NOMO-1 (cell line): ENCODE measurements around the gene AMER3.

ENCODE experiments used
- DNase-seq, 2 experiments: peaks; one replicate each; lab custom pipeline; 2025; ENCODE audit not compliant: unreplicated experiment in 2 of 2; lab: John Stamatoyannopoulos, UW

Gene AMER3

DNA sequence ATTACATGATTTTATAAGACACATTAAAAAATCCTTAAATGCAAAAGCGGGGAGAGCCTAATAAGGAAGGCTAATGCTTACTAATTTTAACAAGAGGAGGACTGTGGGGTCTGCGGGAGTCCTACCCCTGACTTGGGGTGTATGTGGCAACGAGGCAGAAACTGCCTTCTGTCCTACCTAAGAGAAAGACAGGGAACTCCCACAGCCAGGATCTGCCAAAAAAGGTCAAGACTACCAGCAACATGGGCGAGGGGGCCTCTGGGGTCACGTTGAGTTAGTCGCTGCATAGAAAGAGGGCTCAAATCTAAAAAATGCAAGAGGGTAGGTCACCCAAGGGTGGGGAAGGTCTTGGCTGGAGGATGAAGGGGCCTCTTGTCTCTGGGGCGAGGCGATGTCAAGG lies 529 bp upstream of the AMER3 start:
- DNase-seq = no peak

- no peak for DNase-seq
Observed at GRCh38 chr2:130756053-130756873, 923 bp downstream of the AMER3 start.

GRCh38 chr2:130756874-130757668 lies 1.7 kb downstream of the AMER3 start:
- no peak for DNase-seq

- DNase-seq = no peak
Observed at GRCh38 chr2:130759906-130760753, 4.8 kb downstream of the AMER3 start.

DNA sequence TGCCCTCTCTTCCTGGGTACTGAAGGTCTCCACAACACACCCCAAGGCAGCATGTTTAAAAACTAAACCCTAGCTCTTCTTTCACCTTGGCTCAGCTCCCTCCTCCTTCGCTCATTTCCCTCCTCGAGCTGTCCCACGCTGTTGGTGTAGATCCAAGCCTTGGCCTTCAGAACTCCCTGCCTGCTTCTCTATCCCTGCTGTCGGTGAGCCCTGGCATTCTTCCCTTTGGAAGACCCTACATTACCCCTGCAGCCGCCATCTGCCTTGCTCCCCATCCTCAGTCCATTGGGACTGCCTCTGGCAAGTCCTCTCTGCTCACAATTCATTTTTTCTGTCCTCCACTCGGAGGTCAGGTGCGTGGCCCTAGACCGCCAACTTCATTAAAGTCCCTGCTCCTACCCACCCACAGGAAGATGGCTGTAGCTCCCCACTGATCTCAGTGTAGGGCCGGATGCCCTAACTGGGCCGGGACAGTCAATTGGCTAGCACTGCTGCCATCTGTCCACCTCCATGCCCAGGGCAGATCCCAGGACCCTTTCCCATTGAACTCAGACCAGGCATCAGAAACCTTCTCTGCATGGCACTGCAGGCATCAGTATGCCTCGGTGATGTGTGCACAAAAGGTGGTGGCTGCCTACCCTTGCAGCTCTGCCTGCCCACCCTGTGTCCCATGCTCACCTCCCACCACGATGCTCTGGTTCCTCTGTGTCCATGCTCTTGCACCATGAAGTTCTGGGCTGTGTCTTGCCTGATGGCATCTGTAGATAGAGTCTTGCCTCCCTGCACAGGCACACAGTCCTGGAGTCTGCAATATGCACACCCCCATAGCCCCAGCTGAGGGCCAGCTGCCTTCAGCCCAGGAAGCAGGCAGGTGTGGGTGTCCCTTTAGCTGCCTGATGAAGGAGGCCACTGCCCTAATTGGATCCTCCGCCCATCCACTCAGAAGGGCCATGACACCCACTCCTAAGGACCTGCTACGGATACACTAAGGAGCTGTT lies 5.7 kb downstream of the AMER3 start:
- no peak for DNase-seq

DNA sequence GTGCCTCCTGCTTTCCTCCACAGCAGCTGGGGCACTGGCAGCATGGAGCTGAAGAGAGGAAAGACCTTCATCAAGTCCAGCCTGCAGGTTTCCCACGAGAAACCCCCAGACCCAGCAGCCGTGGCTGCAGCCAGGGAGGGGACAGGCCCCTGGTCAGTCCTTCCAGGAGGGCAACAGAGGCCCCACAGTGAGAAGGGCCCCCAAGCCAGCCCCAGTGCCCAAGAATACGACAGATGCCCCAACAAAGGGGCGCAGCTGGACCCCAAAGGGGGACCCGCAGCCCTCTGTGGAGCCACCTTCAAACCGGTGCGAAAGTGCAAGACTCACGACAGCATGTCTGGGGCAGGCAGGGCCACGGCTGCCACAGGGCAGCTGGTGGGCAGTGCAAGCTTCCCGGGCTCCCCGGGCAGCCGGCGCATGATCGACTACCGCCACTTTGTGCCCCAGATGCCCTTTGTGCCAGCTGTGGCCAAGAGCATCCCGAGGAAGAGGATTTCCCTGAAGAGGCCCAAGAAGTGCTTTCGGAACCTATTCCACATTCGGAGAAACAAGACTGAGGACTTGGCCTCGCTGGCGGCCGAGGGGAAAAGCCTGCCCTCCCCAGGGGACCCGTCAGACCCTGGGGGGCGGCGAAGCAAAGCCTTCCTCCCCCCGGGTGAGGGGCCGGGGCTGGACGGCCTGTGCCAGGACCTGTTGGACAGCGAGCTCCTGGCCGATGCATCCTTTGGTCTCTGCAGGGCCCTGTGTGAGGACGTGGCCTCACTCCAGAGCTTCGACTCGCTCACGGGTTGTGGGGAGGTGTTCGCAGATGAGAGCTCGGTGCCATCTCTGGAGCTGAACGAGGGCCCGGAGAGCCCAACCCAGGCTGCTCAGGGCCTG lies 6.9 kb downstream of the AMER3 start:
- DNase-seq = no peak

DNA sequence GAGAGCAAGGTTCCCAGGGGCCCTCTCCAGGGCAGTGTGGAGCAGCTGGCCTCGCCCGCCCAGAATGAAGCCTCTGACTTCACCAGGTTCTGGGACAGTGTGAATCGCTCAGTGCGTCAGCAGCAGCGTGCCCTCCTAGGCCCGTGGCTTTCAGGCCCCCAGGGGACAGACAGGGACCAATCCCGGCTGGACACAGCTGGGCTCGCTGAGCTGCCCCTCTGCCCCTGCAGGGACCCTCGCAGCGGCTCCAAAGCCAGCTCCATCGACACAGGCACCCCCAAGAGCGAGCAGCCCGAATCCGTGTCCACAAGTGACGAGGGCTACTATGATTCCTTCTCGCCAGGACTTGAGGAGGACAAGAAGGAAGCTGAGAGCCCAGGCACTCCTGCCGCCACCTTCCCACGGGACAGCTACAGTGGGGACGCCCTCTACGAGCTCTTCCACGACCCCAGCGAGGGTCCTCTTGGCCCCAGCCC lies 7.6 kb downstream of the AMER3 start:
- no peak for DNase-seq

GRCh38 chr2:130763405-130763804 lies 8.1 kb downstream of the AMER3 start:
- no peak for DNase-seq

DNA sequence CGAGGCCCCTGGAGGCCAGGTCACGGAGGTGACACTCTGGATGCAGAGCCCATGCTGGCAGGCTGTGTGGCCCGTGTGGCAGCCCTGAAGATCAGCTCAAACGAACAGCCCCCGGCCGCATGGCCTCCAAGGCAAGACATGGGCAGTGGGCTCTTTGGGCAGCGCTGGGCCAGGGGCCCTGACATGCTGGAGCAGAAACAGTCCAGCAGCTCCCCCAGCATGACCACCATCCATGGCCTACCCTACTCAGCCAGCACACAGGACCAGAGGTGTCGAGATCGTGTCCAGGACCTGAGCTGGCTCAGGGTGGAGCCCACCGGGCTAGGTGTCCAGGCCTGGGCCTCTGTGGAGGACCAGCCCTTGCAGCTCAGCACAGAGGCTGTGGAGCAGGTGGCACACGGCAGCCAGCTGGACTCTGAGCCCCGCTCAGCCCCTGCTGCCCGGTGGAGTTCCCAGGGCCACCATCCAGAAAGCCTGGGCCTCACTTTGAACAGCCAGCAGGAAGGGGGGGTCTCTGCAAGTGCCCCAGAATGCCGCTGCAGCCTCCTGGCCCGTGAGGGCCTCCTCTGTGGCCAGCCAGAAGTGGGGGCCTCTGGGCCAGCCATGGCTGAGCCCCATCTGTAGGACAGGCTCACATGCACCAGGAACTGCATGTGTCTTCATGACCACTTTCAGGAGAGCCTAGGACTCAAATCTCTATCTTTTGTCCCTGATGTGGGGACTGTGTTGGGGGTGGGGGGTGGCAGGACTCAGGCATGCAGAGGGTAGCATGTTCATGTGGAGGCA lies 8.9 kb downstream of the AMER3 start:
- no peak for DNase-seq

- no peak for DNase-seq
Observed at GRCh38 chr2:130764821-130765115, 9.4 kb downstream of the AMER3 start.

- DNase-seq = no peak
Observed at GRCh38 chr2:130765464-130765863, 10.1 kb downstream of the AMER3 start.

DNA sequence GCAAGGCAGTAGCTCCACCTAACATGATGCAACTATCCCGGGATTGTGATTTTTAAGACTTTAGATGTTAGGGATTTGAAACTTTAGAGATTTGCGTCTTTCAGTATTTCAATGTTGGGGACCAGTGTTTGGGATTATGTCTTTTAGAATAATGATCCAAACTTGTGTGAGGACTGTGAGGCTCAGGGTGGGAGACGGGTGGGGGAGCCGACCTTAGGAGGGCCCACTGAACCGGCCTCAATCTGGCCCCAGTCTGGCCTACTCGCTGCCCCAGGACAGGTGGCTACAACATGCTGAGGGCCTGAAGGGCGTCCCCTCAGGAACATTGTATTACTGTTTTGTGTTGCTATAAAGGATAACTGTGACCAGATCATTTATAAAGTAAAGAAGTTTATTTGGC lies 10.7 kb downstream of the AMER3 start:
- DNase-seq = no peak

DNA sequence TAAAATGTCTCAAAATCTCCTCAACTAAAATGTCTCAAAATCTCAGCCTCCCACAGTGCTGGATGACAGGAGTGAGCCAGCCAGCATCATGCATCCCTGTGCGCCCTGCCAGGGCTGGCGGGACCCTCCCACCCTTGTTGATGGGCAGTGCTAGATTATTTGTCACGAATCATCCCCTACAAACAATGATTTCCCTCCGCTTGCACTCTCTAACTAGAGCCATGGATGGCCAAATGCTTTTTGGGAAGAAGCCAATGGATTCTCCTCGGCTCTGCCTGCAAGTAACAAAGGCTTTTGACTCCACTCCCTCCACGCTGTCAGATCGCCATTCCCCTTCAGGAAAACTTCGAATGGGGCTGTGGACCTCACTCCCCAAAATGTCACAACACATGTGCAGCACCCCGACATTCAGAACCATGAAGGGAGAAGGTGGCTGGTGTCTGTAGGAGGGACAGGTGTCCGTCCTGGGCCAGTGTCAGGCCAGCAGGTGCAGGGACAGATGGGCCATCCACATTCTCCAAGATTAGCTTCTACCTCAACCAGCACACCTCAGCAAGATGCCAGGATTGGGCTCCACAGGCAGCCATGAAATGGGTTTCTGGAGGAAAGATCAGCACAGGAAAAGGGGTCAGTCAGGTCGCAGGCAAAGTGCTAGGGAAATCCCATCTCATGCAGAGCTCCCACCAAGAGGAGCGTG lies 11.5 kb downstream of the AMER3 start:
- DNase-seq = no peak

DNA sequence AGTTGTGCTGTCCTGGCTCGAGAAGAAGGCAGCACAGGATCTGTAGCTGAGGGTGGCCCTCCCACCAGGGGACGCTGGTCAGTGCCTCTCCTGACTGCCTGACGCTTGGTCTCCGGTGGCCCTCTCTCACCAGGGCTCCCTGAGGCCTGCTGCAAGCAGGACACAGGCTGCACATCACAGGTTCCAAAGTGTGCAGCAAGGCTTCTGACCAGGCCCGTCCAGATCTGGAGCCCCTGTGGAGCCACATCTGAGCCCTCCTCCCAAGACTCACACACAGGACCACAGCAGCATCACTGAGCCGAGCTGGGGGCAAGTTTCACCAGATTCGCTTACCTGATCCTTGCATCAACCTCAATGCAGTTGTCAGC lies 12.1 kb downstream of the AMER3 start:
- DNase-seq = no peak

DNA sequence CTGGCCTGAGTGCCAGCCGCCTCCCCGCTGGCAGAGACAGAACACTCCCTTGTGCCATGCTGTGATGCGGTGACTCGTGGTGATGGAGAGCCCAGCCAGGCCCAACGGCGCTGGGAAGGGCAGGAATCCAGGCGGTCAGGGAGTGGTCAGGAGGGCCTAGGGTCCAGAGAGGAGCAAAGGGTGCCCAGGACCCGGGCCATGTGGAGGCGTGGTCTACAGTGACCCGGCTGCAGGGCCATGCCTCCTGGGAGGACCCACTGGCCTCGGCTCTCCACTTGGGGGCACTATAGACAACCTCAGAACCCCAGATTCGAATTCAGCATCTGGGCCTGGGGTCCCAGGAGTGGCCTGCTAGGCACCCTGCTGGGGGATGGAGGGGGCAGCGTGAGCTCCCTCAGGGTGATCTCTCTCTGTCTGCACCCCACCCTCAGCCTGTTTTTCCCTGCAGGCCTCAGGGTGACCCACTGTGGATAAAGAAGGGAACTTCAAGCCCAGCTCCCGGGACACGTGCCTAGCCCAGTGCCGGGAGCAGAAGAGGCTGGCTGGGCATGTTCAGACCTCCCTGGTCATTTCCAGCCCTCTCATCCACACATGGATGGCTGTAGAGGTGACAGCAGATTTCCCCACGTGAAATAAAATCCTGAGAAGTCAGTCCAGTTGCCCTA lies 13.0 kb downstream of the AMER3 start:
- no peak for DNase-seq

DNA sequence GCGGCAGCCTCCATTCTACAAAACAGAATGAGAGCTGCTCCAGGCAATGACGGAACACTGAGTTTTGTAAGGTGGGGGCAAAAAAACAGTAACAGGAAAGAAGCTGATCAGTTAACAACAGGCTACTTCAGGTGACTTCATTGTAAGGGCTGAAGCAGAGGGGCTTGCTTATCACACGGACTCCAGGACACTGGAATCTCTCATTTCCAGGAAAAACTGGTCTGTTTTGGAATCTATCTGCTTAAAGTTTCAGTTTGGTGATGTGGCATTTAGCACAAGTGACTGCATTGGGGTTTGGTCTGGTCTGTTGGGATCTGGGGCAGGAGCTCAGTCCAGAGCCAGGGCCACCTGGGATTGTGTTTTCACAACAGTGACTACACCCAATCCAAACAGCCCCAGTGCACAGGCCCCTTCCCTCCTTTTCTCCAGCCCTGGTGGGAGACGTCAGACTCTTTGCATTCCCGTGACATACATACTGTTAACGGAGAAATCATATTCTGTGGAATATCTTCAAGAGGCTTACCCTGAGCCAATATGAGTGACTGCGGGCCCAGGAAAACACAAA lies 14.1 kb downstream of the AMER3 start:
- no peak for DNase-seq

DNA sequence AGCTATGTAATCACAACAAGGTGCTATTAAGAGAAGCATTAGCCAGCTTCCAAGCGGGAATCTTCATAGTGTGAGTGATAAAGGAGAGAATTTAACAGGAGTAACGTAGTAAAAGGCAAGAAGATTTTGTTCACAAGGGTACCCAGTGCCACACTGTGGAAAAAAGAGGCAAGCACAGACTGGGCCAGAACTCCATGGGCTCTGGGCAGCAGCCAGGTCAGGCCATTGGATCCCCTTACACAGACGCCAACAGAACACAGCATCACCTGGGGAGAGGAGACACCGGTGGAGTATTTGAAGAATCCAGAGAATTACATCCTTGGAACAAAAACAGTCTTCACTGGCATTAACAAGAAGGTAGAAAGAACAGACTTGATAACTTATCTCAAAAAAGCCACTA lies 21.2 kb downstream of the AMER3 start:
- DNase-seq = no peak
